Measurements from ENCODE around the gene SMIM41. TPM values are rescaled to one million over a fixed set of nuclear protein-coding genes. Genes with fewer than 3 reads are reported as not detected.

The SMIM41 gene
- total RNA-seq, 1 donor from 2014 or later = not detected

DNA sequence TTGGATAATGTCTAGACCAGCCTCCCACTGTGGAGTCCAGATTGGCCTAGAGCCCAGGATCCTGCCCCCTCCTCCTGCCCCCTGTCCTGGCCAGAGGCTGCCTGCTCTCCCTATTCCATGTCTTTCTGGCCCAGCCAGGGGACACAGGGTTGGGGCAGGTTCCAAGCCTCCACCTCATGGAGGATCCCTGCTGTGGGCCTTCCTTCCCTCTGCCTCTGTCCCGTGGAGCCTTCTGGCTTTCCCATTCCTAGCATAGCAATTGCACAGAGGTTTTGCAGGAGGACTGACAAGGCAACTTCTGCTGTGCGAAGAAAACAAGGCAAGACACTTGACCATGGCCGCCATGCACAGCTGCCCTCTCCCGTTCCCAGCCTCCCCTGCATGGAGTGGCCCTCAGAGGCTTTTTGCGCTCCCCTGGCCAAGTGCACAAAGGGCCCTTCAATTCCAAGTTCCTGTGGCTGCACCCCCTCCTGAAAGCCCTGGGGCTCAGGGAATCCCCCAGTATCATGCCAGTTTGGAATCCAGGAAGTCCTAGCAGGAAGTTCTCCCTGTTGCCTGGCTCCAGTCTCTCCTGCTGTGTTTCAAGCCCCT lies 70.2 kb downstream of the SMIM41 start:
- Mint-ChIP-seq H3K27ac (ENCODE audit: unreplicated experiment) (no peak overlapping the region), H3K4me3 (no peak overlapping the region)
- no peak for DNase-seq (ENCODE audit: low read depth, low spot score)

GRCh38 chr12:52151153-52151836 lies 71.8 kb downstream of the SMIM41 start:
- H3K4me3 Mint-ChIP-seq = no peak overlapping the region
- no peak overlapping the region for H3K27ac Mint-ChIP-seq (ENCODE audit: unreplicated experiment)
- peaks cover 5% of the 10 kb centered on the region for H3K27me3 Mint-ChIP-seq (ENCODE audit: low read depth)
- H3K9me3 Mint-ChIP-seq = no peaks in the 10 kb centered on the region
- H3K4me1 Mint-ChIP-seq = no peaks in the 10 kb centered on the region
- no peaks in the 10 kb centered on the region for H3K36me3 Mint-ChIP-seq (ENCODE audit: low read depth)
- DNase-seq (ENCODE audit: low read depth, low spot score) = no peak
- TF ChIP-seq, protein P1, sequence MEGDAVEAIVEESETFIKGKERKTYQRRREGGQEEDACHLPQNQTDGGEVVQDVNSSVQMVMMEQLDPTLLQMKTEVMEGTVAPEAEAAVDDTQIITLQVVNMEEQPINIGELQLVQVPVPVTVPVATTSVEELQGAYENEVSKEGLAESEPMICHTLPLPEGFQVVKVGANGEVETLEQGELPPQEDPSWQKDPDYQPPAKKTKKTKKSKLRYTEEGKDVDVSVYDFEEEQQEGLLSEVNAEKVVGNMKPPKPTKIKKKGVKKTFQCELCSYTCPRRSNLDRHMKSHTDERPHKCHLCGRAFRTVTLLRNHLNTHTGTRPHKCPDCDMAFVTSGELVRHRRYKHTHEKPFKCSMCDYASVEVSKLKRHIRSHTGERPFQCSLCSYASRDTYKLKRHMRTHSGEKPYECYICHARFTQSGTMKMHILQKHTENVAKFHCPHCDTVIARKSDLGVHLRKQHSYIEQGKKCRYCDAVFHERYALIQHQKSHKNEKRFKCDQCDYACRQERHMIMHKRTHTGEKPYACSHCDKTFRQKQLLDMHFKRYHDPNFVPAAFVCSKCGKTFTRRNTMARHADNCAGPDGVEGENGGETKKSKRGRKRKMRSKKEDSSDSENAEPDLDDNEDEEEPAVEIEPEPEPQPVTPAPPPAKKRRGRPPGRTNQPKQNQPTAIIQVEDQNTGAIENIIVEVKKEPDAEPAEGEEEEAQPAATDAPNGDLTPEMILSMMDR (conservative IDR thresholded peaks at IDR 0.05) = no peak

More for the DNA sequence above, 70.2 kb downstream of the SMIM41 start:
- TF ChIP-seq, protein P1 (conservative IDR thresholded peaks at IDR 0.05) = no peak
- no peaks in the 10 kb centered on the region for H3K9me3 Mint-ChIP-seq
- H3K36me3 Mint-ChIP-seq (ENCODE audit: low read depth) = no peaks in the 10 kb centered on the region
- H3K4me1 Mint-ChIP-seq = peaks cover 8% of the 10 kb centered on the region
- H3K27me3 Mint-ChIP-seq (ENCODE audit: low read depth) = peaks cover 5% of the 10 kb centered on the region

GRCh38 chr12:52151837-52152783 lies 72.6 kb downstream of the SMIM41 start:
- TF ChIP-seq, protein P1 (conservative IDR thresholded peaks at IDR 0.05) = peak; percentile 89
- DNase-seq (ENCODE audit: low read depth, low spot score) = peak; percentile 56
- Mint-ChIP-seq H3K4me1 (no peaks in the 10 kb centered on the region), H3K27me3 (ENCODE audit: low read depth) (peaks cover 5% of the 10 kb centered on the region), H3K4me3 (no peak overlapping the region), H3K27ac (ENCODE audit: unreplicated experiment) (no peak overlapping the region), H3K9me3 (no peaks in the 10 kb centered on the region), H3K36me3 (ENCODE audit: low read depth) (no peaks in the 10 kb centered on the region)

GRCh38 chr12:52152905-52153317 lies 73.4 kb downstream of the SMIM41 start:
- Mint-ChIP-seq H3K36me3 (ENCODE audit: low read depth) (no peaks in the 10 kb centered on the region), H3K9me3 (no peaks in the 10 kb centered on the region), H3K4me3 (no peak overlapping the region), H3K27ac (ENCODE audit: unreplicated experiment) (no peak overlapping the region), H3K4me1 (no peaks in the 10 kb centered on the region), H3K27me3 (ENCODE audit: low read depth) (peaks cover 5% of the 10 kb centered on the region)
- no peak for DNase-seq (ENCODE audit: low read depth, low spot score)
- TF ChIP-seq, protein P1 (conservative IDR thresholded peaks at IDR 0.05) = no peak

GRCh38 chr12:52155048-52155868 lies 75.8 kb downstream of the SMIM41 start:
- no peaks in the 10 kb centered on the region for H3K36me3 Mint-ChIP-seq (ENCODE audit: low read depth)
- no peaks in the 10 kb centered on the region for H3K4me1 Mint-ChIP-seq
- H3K27ac Mint-ChIP-seq (ENCODE audit: unreplicated experiment) = no peak overlapping the region
- H3K9me3 Mint-ChIP-seq = no peaks in the 10 kb centered on the region
- no peak overlapping the region for H3K4me3 Mint-ChIP-seq
- DNase-seq (ENCODE audit: low read depth, low spot score) = no peak
- TF ChIP-seq, protein P1 (conservative IDR thresholded peaks at IDR 0.05) = no peak
- peaks cover 5% of the 10 kb centered on the region for H3K27me3 Mint-ChIP-seq (ENCODE audit: low read depth)
